SK-N-SH (cell line): ENCODE measurements around the gene ADCY5. TPM values are rescaled to one million over a fixed set of nuclear protein-coding genes. Genes with fewer than 3 reads are reported as not detected.

Experiments
- CTCF ChIA-PET: fragments of 300-600, 350-600 bp; formaldehyde crosslinking; extraction: SDS; loops from one replicate; lab custom pipeline; 2021; lab: Yijun Ruan, JAX
- POLR2A ChIA-PET: fragments of 350-600 bp; sonication (Branson Sonifier 250); formaldehyde crosslinking; extraction: SDS; loops from one replicate; lab custom pipeline; 2020; ENCODE audit warnings: antibody characterized with exemption, inconsistent platforms; lab: Yijun Ruan, JAX
- DNase-seq: peaks from one replicate; pipeline ENCODE4 v3.0.0; 2012
- H2AFZ ChIP-seq: fragments of 200-600 bp; sonication (generic); 2 replicates; pipeline ENCODE4 v1.8.1; 2016; ENCODE audit warnings: antibody characterized with exemption, mild to moderate bottlenecking, low read depth
- H3F3A ChIP-seq: fragments of 200-600 bp; sonication (generic); replicated peaks from 2 replicates; pipeline ENCODE3; 2016; ENCODE audit warnings: antibody characterized with exemption, mild to moderate bottlenecking; ENCODE audit not compliant: insufficient read depth
- H3K27ac ChIP-seq, 2 experiments: fragments of 200-500 bp in 1 of 2; fragments of 200-600 bp in 1 of 2; sonication (Bioruptor generic) in 1 of 2; sonication (generic), shearing (Covaris generic) in 1 of 2; 2 replicates each; pipeline versions ENCODE4 v1.5.1 to v1.6.1; 2014 to 2016; ENCODE audit warnings: low read depth in 2 of 2, inconsistent platforms in 1 of 2, low read length in 1 of 2, mild to moderate bottlenecking in 1 of 2, mixed read lengths in 1 of 2
- H3K27me3 ChIP-seq: fragments of 200-600 bp; sonication (generic), shearing (Covaris generic); 2 replicates; pipeline ENCODE4 v1.6.1; 2016; ENCODE audit warnings: mixed run types; ENCODE audit not compliant: insufficient read depth
- H3K36me3 ChIP-seq, 2 experiments: fragments of 200-500 bp in 1 of 2; fragments of 200-600 bp in 1 of 2; sonication (Bioruptor generic) in 1 of 2; sonication (generic) in 1 of 2; replicated peaks in 1 of 2; 2 replicates each; pipeline versions ENCODE3 to v1.5.1; 2014 to 2016; ENCODE audit warnings: low read length in 1 of 2, mild to moderate bottlenecking in 1 of 2; ENCODE audit not compliant: insufficient read depth in 2 of 2, control insufficient read depth in 1 of 2
- H3K4me1 ChIP-seq, 2 experiments: fragments of 200-500 bp in 1 of 2; fragments of 200-600 bp in 1 of 2; sonication (Bioruptor generic) in 1 of 2; sonication (generic), shearing (Covaris generic) in 1 of 2; 2 replicates each; pipeline versions ENCODE4 v1.5.1 to v1.6.1; 2014 to 2016; ENCODE audit warnings: low read depth in 1 of 2, low read length in 1 of 2, mixed run types in 1 of 2; ENCODE audit not compliant: insufficient read depth in 2 of 2, control insufficient read depth in 1 of 2
- H3K4me2 ChIP-seq: fragments of 200-600 bp; sonication (generic), shearing (Covaris generic); 2 replicates; pipeline ENCODE4 v1.6.1; 2017; ENCODE audit warnings: mixed run types
- H3K4me3 ChIP-seq, 2 experiments: fragments of 200-500 bp in 1 of 2; fragments of 200-600 bp in 1 of 2; sonication (Bioruptor generic) in 1 of 2; sonication (generic), shearing (Covaris generic) in 1 of 2; 2 replicates each; pipeline versions ENCODE4 v1.5.1 to v1.8.1; 2014 to 2016; ENCODE audit warnings: low read depth in 2 of 2, inconsistent platforms in 1 of 2, low read length in 1 of 2, mild to moderate bottlenecking in 1 of 2, mixed read lengths in 1 of 2, moderate library complexity in 1 of 2
- H3K79me2 ChIP-seq: fragments of 200-600 bp; sonication (generic); 2 replicates; pipeline ENCODE4 v1.8.1; 2017; ENCODE audit warnings: mild to moderate bottlenecking; ENCODE audit not compliant: insufficient read depth
- H3K9ac ChIP-seq: fragments of 200-600 bp; sonication (generic); 2 replicates; pipeline ENCODE4 v1.6.1; 2017; ENCODE audit warnings: mixed run types
- H3K9me2 ChIP-seq: fragments of 200-600 bp; sonication (generic); 2 replicates; pipeline ENCODE4 v1.6.1; 2017; ENCODE audit warnings: mixed run types
- H3K9me3 ChIP-seq: fragments of 200-600 bp; sonication (generic); 2 replicates; pipeline ENCODE4 v1.6.1; 2017; ENCODE audit warnings: mixed run types, mild to moderate bottlenecking, moderate library complexity
- H4K20me1 ChIP-seq: fragments of 200-600 bp; sonication (generic); 2 replicates; pipeline ENCODE4 v1.6.1; 2017; ENCODE audit warnings: mild to moderate bottlenecking, mixed run types; ENCODE audit not compliant: insufficient read depth
- CTCF ChIP-seq: fragments of 200-600 bp; sonication (generic); IDR thresholded peaks from 2 replicates; pipeline ENCODE4 v1.6.1; 2017; ENCODE audit warnings: antibody characterized with exemption, mild to moderate bottlenecking, moderate library complexity
- FOXM1 ChIP-seq: IDR thresholded peaks from 2 replicates; pipeline ENCODE4 v1.4.0; 2012; ENCODE audit warnings: low read depth, mild to moderate bottlenecking
- GABPA ChIP-seq: IDR thresholded peaks from 2 replicates; pipeline ENCODE4 v1.4.0; 2012; ENCODE audit warnings: low read depth, mild to moderate bottlenecking
- IRF3 ChIP-seq: fragments of 150-350 bp; IDR thresholded peaks from 2 replicates; pipeline ENCODE4 v1.6.1; 2016; ENCODE audit warnings: mild to moderate bottlenecking, low read depth, low read length
- MXI1 ChIP-seq: IDR thresholded peaks from 2 replicates; pipeline ENCODE4 v1.6.1; 2012; ENCODE audit warnings: mild to moderate bottlenecking, low read depth, low read length, improper control_type of control experiment
- POLR2AphosphoS5 ChIP-seq: IDR thresholded peaks from 2 replicates; pipeline ENCODE4 v1.6.1; 2012; ENCODE audit warnings: low read depth, low read length
- RCOR1 ChIP-seq: fragments of 150-350 bp; IDR thresholded peaks from 2 replicates; pipeline ENCODE4 v1.6.1; 2017; ENCODE audit warnings: antibody characterized with exemption, low read length
- REST ChIP-seq: IDR thresholded peaks from 2 replicates; pipeline ENCODE4 v1.6.1; 2012; ENCODE audit warnings: mild to moderate bottlenecking, low read depth, low read length, moderate library complexity
- RFX5 ChIP-seq: IDR thresholded peaks from 2 replicates; pipeline ENCODE4 v1.6.1; 2012; ENCODE audit warnings: mild to moderate bottlenecking, improper control_type of control experiment, low read length
- SMC3 ChIP-seq: IDR thresholded peaks from 2 replicates; pipeline ENCODE4 v1.6.1; 2012; ENCODE audit warnings: low read depth, low read length, improper control_type of control experiment
- ZBTB33 ChIP-seq: IDR thresholded peaks from 2 replicates; pipeline ENCODE4 v1.4.0; 2012; ENCODE audit warnings: low read depth, borderline replicate concordance
- WGBS: methylation state at CpG from one replicate; pipeline ENCODE4 v1.1.6; 2017; ENCODE audit warnings: low lambda C conversion rate; 5-methylcytosine and 5-hydroxymethylcytosine counted together
- polyA plus RNA-seq, 3 experiments: library from polyadenylated mRNA; depleted of rRNA; stranded (reverse); fragments of >200 nt; gene quantifications; 2 replicates each; pipeline ENCODE4 v1.2.3, GENCODE V29; 2012

ADCY5 gene
- polyA plus RNA-seq, 1 of the 3 experiments (the other 2 are of a cell fraction), result 0.21 TPM

- Histone ChIP-seq H3K9ac (no peak overlapping the region), H3K4me2 (no peak overlapping the region), H3K9me3 (no peaks in the 10 kb centered on the region), H3K27ac (no peak overlapping the region), H3K79me2 (no peaks in the 10 kb centered on the region), H2AFZ (no peak overlapping the region), H4K20me1 (no peaks in the 10 kb centered on the region)
- ChIA-PET POLR2A (no interaction called here), CTCF (interaction anchor here (1.1 kb wide), 1 partner anchor 86 kb away, joined by 4 read pairs; no protein-coding TSS in a partner anchor)
- 66% methylated on average over 8 of the region's 8 CpGs for WGBS
- no peak for TF ChIP-seq POLR2AphosphoS5
- TF ChIP-seq RFX5, result no peak
- TF ChIP-seq GABPA, result no peak
- no peak for TF ChIP-seq IRF3
- TF ChIP-seq RCOR1, result no peak
- no peak for TF ChIP-seq ZBTB33
- no peak for TF ChIP-seq MXI1
- TF ChIP-seq REST, result no peak
- no peak for TF ChIP-seq SMC3
- no peak for TF ChIP-seq CTCF
- no peak for TF ChIP-seq FOXM1
- TF ChIP-seq, all 33 proteins: peak for 0
- H3K36me3 ChIP-seq, result no peaks in the 10 kb centered on the region
- no peak overlapping the region for H3K4me3 ChIP-seq
- peaks cover 0 to 10% of the 10 kb centered on the region in 2 experiments; a peak in 1 of 4 replicates for H3K4me1 ChIP-seq
- H3K9me2 ChIP-seq, result no peaks in the 10 kb centered on the region
- peaks cover 35% of the 10 kb centered on the region; the same call in 1 of the 2 replicates for H3K27me3 ChIP-seq
- no peak for DNase-seq
- no peaks in the 10 kb centered on the region for H3F3A ChIP-seq
Measured at GRCh38 chr3:123396171-123397049, 52.5 kb downstream of the ADCY5 start.
